GM21619 (cell line): ENCODE results near the gene ALPK3.
"Not testable (repeated sequence)": the region's sequence is repeated elsewhere in the genome, so short reads cannot be mapped to it uniquely, and the experiment has no call there.

Source experiments
- ATAC-seq: cut with Tn5 transposase; IDR thresholded peaks from one replicate; pipeline ENCODE4 v1.9.1; 2021; ENCODE audit not compliant: unreplicated experiment

Gene ALPK3

GRCh38 chr15:84869510-84869909 is 52.4 kb downstream of the ALPK3 start:
- ATAC-seq, result no peak

- ATAC-seq, result no peak
These were observed 54.4 kb downstream of the ALPK3 start for GRCh38 chr15:84871428-84871985.

- ATAC-seq, result no peak
These were observed 55.1 kb downstream of the ALPK3 start for GRCh38 chr15:84872009-84872910.

- no peak for ATAC-seq
These were observed 56.8 kb downstream of the ALPK3 start for GRCh38 chr15:84873997-84874396.

- no peak for ATAC-seq
These were observed 58.0 kb downstream of the ALPK3 start for GRCh38 chr15:84874981-84875699.

- ATAC-seq, result no peak
These were observed 59.1 kb downstream of the ALPK3 start for GRCh38 chr15:84876269-84876668.

- not testable (repeated sequence) for ATAC-seq
These were observed 60.5 kb downstream of the ALPK3 start for GRCh38 chr15:84877701-84878100.

- ATAC-seq, result no peak
These were observed 61.3 kb downstream of the ALPK3 start for GRCh38 chr15:84878504-84878903.

- no peak for ATAC-seq
These were observed 62.1 kb downstream of the ALPK3 start for GRCh38 chr15:84879088-84879780.

GRCh38 chr15:84880007-84880406 is 62.9 kb downstream of the ALPK3 start:
- no peak for ATAC-seq

GRCh38 chr15:84880822-84881519 is 63.8 kb downstream of the ALPK3 start:
- no peak for ATAC-seq

- no peak for ATAC-seq
These were observed 64.3 kb downstream of the ALPK3 start for GRCh38 chr15:84881520-84881830.

- ATAC-seq, result no peak
These were observed 66.3 kb downstream of the ALPK3 start for GRCh38 chr15:84883466-84883865.

- ATAC-seq, result no peak
These were observed 67.0 kb downstream of the ALPK3 start, which contains the start of gene SLC28A1 for GRCh38 chr15:84883916-84884781. Gene SLC28A1, plus strand, starts transcription at chr15:84884662. Its CDS starts 3,099 bp downstream, at chr15:84887761.

- no peak for ATAC-seq
These were observed 68.6 kb downstream of the ALPK3 start for GRCh38 chr15:84885801-84886200.

- no peak for ATAC-seq
These were observed 69.2 kb downstream of the ALPK3 start for GRCh38 chr15:84886211-84886983.

GRCh38 chr15:84886984-84887299 is 69.8 kb downstream of the ALPK3 start:
- no peak for ATAC-seq

- no peak for ATAC-seq
These were observed 70.8 kb downstream of the ALPK3 start for GRCh38 chr15:84887938-84888337.

GRCh38 chr15:84888639-84889038 is 71.5 kb downstream of the ALPK3 start:
- no peak for ATAC-seq
